B cell (primary cell): ENCODE measurements around the gene IQCF6. TPM values are rescaled to one million over a fixed set of nuclear protein-coding genes. Genes with fewer than 3 reads are reported as not detected.

ENCODE experiments used
- ATAC-seq: fragments of 200-7000 bp; cut with Tn5 transposase; one replicate; pipeline ENCODE4 v1.10.0; 2021; ENCODE audit warnings: low read depth, mild to moderate bottlenecking, moderate number of reproducible peaks, moderate library complexity
- CTCF ChIA-PET: fragments of 350-600 bp; sonication (Branson Sonifier 250); formaldehyde crosslinking; loops from one replicate; lab custom pipeline; 2021; ENCODE audit warnings: antibody characterized with exemption, inconsistent platforms; lab: Charles Lee
- POLR2A ChIA-PET: fragments of 350-600 bp; sonication (Branson Sonifier 250); formaldehyde crosslinking; loops from one replicate; lab custom pipeline; 2021; ENCODE audit warnings: antibody characterized with exemption; lab: Charles Lee
- DNase-seq: peaks from one replicate; pipeline ENCODE4 v3.0.0; 2013
- H2AFZ ChIP-seq: 2 replicates; pipeline ENCODE4 v1.6.1; 2012; ENCODE audit warnings: mild to moderate bottlenecking, low read depth, low read length; ENCODE audit not compliant: insufficient read depth, poor library complexity, severe bottlenecking
- H3K27ac ChIP-seq, 2 donors: 1 replicate in 1 of 2; 2 replicates in 1 of 2; pipeline ENCODE4 v1.5.1; 2012 to 2013; ENCODE audit warnings: low read length in 2 of 2, mild to moderate bottlenecking in 2 of 2, moderate library complexity in 1 of 2
- H3K27me3 ChIP-seq, 4 experiments: fragments of 200-600 bp in 1 of 4; sonication (generic) in 1 of 4; replicated peaks in 1 of 4; 1 replicate in 2 of 4; 2 replicates in 2 of 4; pipeline versions ENCODE4 v1.6.1 to v1.7.0; 2013 to 2016; ENCODE audit warnings: low read length in 3 of 4, mild to moderate bottlenecking in 2 of 4, mixed read lengths in 1 of 4, moderate library complexity in 1 of 4; ENCODE audit not compliant: insufficient read depth in 4 of 4, control insufficient read depth in 3 of 4; ENCODE audit errors: control extremely low read depth in 1 of 4
- H3K36me3 ChIP-seq, 2 experiments: replicated peaks in 1 of 2; 1 replicate in 1 of 2; 2 replicates in 1 of 2; pipeline versions ENCODE4 v1.6.1 to v1.7.1; 2013; ENCODE audit warnings: low read length in 1 of 2; ENCODE audit not compliant: insufficient read depth in 2 of 2, control insufficient read depth in 1 of 2; ENCODE audit errors: control extremely low read depth in 1 of 2, extremely low read depth in 1 of 2
- H3K4me1 ChIP-seq, 2 donors: fragments of 200-600 bp in 1 of 2; sonication (generic) in 1 of 2; 1 replicate in 1 of 2; 2 replicates in 1 of 2; pipeline versions ENCODE4 v1.5.1 to v1.6.1; 2013 to 2017; ENCODE audit warnings: low read length in 2 of 2; ENCODE audit not compliant: control insufficient read depth in 2 of 2, insufficient read depth in 2 of 2
- H3K4me2 ChIP-seq: replicated peaks from 2 replicates; pipeline ENCODE3; 2012; ENCODE audit warnings: mild to moderate bottlenecking, low read depth, low read length; ENCODE audit not compliant: poor library complexity, severe bottlenecking
- H3K4me3 ChIP-seq, 5 experiments: fragments of 200-600 bp in 1 of 5; sonication (generic) in 1 of 5; 1 replicate in 3 of 5; 2 replicates in 2 of 5; pipeline versions ENCODE4 v1.5.1 to v1.7.0; 2011 to 2016; ENCODE audit warnings: low read length in 4 of 5, mild to moderate bottlenecking in 4 of 5, low read depth in 2 of 5, control low read depth in 1 of 5, moderate library complexity in 1 of 5; ENCODE audit not compliant: insufficient read depth in 1 of 5; ENCODE audit errors: control extremely low read depth in 1 of 5, extremely low read depth in 1 of 5
- H3K79me2 ChIP-seq: fragments of 200-600 bp; sonication (generic); one replicate; pipeline ENCODE4 v1.6.0; 2016; ENCODE audit warnings: low read length; ENCODE audit not compliant: control insufficient read depth, insufficient read depth
- H3K9ac ChIP-seq: fragments of 200-600 bp; sonication (generic); 2 replicates; pipeline ENCODE4 v1.6.1; 2017; ENCODE audit warnings: mild to moderate bottlenecking, low read length, moderate library complexity
- H3K9me3 ChIP-seq, 3 donors: one replicate each; pipeline versions ENCODE4 v1.6.1 to v1.7.1; 2013; ENCODE audit warnings: low read length in 2 of 3; ENCODE audit not compliant: control insufficient read depth in 2 of 3, insufficient read depth in 1 of 3; ENCODE audit errors: control extremely low read depth in 1 of 3
- H4K20me1 ChIP-seq: 2 replicates; pipeline ENCODE4 v1.6.0; 2012; ENCODE audit warnings: mild to moderate bottlenecking, low read length; ENCODE audit not compliant: insufficient read depth, control insufficient read depth, poor library complexity, severe bottlenecking
- H3K27ac Mint-ChIP-seq: one replicate; pipeline ENCODE4 v1.8.0; 2021; ENCODE audit warnings: mixed read lengths
- H3K27me3 Mint-ChIP-seq: one replicate; pipeline ENCODE4 v1.8.0; 2021; ENCODE audit warnings: mixed read lengths
- H3K4me1 Mint-ChIP-seq: one replicate; pipeline ENCODE4 v1.8.0; 2021; ENCODE audit warnings: mixed read lengths
- H3K4me3 Mint-ChIP-seq: one replicate; pipeline ENCODE4 v1.8.0; 2021; ENCODE audit warnings: mixed read lengths
- H3K9me3 Mint-ChIP-seq: one replicate; pipeline ENCODE4 v1.8.0; 2022; ENCODE audit warnings: mixed read lengths; ENCODE audit not compliant: insufficient read depth
- EZH2 ChIP-seq: IDR thresholded peaks from 2 replicates; pipeline ENCODE4 v1.6.1; 2012; ENCODE audit warnings: borderline replicate concordance, low read depth, mild to moderate bottlenecking, moderate library complexity, low read length; ENCODE audit not compliant: insufficient read depth, poor library complexity, severe bottlenecking
- WGBS: methylation state at CpG from one replicate; pipeline ENCODE4 v1.1.5; 2013; ENCODE audit warnings: missing lambda C conversion rate; ENCODE audit not compliant: insufficient coverage; 5-methylcytosine and 5-hydroxymethylcytosine counted together
- intact Hi-C: fragments of 100-400 bp; cut with micrococcal nuclease; formaldehyde crosslinking; loops from one replicate; pipeline ENCODE4 v1.10.0; 2022
- polyA plus RNA-seq: library from polyadenylated mRNA; depleted of rRNA; stranded (reverse); fragments of >200 nt; gene quantifications from 2 replicates; pipeline ENCODE4 v1.2.3, GENCODE V29; 2012
- total RNA-seq, 2 donors: library from RNA; stranded (reverse); fragments of 120-200 nt in 1 of 2; gene quantifications; 1 replicate in 1 of 2; 2 replicates in 1 of 2; pipeline versions ENCODE4 v1.2.3 to v1.2.4, GENCODE V29; 2013 to 2022
- TF ChIP-seq, protein P1 (sequence below): fragments of 200-600 bp; IDR thresholded peaks from one replicate; pipeline ENCODE4 v1.8.0; 2022; ENCODE audit warnings: antibody characterized with exemption, mild to moderate bottlenecking

IQCF6 gene
- total and polyA plus RNA-seq, 2 donors (not counting 1 experiment from before 2014, with no cell fraction given) = not detected

DNA sequence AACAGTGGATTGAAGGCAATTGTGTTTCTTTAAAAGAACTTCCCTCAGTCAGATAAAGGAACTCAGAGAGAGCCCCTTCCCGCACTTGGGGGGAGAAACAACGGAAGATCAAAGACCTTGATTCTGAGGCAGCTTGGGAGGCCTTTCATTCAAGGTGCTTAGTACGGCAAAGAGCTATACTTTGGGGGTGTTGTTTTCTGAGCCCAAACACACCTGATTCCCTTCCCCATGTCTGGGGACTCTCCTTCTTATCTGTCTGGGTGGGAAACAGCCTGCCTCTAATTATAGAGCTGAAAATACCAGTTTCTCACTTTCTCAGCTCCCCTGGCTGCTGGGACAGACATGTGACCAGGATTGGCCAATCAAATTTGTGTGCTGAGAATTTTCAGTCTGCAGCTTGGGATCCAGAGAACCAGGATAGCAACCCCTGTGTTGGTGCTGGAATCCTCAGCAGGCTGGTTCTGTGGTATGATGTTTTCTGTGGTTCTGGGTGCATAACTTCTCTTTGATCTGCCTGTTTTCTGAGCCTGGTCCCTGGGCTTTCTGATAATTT, 19.4 kb upstream of the IQCF6 start:
- Histone ChIP-seq H4K20me1 (no peaks in the 10 kb centered on the region), H3K36me3 (no peaks in the 10 kb centered on the region), H2AFZ (no peak overlapping the region), H3K4me3 (no peak overlapping the region), H3K4me2 (no peak overlapping the region), H3K27me3 (peaks cover 0 to 11% (median 5%) of the 10 kb centered on the region in 4 experiments), H3K9me3 (no peaks in the 10 kb centered on the region), H3K27ac (no peak overlapping the region), H3K4me1 (no peaks in the 10 kb centered on the region), H3K9ac (no peak overlapping the region), H3K79me2 (no peaks in the 10 kb centered on the region)
- H3K4me1 Mint-ChIP-seq = no peaks in the 10 kb centered on the region
- H3K4me3 Mint-ChIP-seq = no peak overlapping the region
- TF ChIP-seq, protein P1, sequence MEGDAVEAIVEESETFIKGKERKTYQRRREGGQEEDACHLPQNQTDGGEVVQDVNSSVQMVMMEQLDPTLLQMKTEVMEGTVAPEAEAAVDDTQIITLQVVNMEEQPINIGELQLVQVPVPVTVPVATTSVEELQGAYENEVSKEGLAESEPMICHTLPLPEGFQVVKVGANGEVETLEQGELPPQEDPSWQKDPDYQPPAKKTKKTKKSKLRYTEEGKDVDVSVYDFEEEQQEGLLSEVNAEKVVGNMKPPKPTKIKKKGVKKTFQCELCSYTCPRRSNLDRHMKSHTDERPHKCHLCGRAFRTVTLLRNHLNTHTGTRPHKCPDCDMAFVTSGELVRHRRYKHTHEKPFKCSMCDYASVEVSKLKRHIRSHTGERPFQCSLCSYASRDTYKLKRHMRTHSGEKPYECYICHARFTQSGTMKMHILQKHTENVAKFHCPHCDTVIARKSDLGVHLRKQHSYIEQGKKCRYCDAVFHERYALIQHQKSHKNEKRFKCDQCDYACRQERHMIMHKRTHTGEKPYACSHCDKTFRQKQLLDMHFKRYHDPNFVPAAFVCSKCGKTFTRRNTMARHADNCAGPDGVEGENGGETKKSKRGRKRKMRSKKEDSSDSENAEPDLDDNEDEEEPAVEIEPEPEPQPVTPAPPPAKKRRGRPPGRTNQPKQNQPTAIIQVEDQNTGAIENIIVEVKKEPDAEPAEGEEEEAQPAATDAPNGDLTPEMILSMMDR = no peak
- no peak for TF ChIP-seq EZH2
- ChIA-PET POLR2A (no interaction called here), CTCF (interaction anchor here (0.6 to 7.4 kb wide), 6 partner anchors 12 to 1182 kb away, joined by 3 to 71 read pairs (median 3); partner anchors contain the start of gene DCAF1)
- intact Hi-C loops = loop anchor here (10.0 kb wide), 1 partner anchor 1184 kb away; the partner anchor contains the start of genes CISH and MAPKAPK3
- peaks cover 33% of the 10 kb centered on the region for H3K27me3 Mint-ChIP-seq
- DNase-seq (no peak), ATAC-seq (no peak)
- WGBS = 39% methylated on average over 2 of the region's 3 CpGs
- H3K27ac Mint-ChIP-seq = no peak overlapping the region
- no peaks in the 10 kb centered on the region for H3K9me3 Mint-ChIP-seq

DNA sequence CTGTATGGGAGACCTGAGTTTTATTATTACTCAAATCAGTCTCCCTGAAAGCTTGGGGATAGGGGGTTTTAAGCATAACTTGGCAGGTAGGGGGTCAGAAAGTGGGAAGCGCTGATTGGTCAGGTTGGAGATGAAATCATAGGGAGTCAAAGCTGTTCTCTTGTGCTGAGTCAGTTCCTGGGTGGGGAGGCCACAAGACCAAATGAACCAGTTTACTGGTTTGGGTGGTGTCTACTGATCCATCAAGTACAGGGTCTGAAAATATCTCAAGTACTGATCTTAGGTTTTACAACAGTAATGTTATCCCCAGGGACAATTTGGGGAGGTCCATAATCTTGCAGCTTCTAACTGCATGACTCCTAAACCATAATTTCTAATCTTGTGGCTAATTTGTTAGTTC, 17.8 kb upstream of the IQCF6 start:
- no peak overlapping the region for H2AFZ ChIP-seq
- H3K79me2 ChIP-seq = no peaks in the 10 kb centered on the region
- H3K9me3 Mint-ChIP-seq = no peaks in the 10 kb centered on the region
- ChIA-PET POLR2A (no interaction called here), CTCF (interaction anchor here (7.4 kb wide), 1 partner anchor 295 kb away, joined by 71 read pairs; the partner anchor contains the start of gene DCAF1)
- no peak overlapping the region for H3K4me3 Mint-ChIP-seq
- H3K4me1 ChIP-seq = no peaks in the 10 kb centered on the region
- no peak overlapping the region for H3K27ac Mint-ChIP-seq
- intact Hi-C loops = loop anchor here (10.0 kb wide), 1 partner anchor 1182 kb away; the partner anchor contains the start of genes CISH and MAPKAPK3
- DNase-seq (no peak), ATAC-seq (no peak)
- peaks cover 0 to 11% (median 4%) of the 10 kb centered on the region in 4 experiments for H3K27me3 ChIP-seq
- H3K36me3 ChIP-seq = no peaks in the 10 kb centered on the region
- no peak overlapping the region for H3K4me2 ChIP-seq
- H3K4me1 Mint-ChIP-seq = no peaks in the 10 kb centered on the region
- no peaks in the 10 kb centered on the region for H3K9me3 ChIP-seq
- 58% methylated on average over 1 of the region's 1 CpG for WGBS
- no peak overlapping the region for H3K9ac ChIP-seq
- peaks cover 29% of the 10 kb centered on the region for H3K27me3 Mint-ChIP-seq
- no peak overlapping the region for H3K27ac ChIP-seq
- no peak overlapping the region for H3K4me3 ChIP-seq
- TF ChIP-seq, protein P1 = no peak
- no peak for TF ChIP-seq EZH2
- H4K20me1 ChIP-seq = no peaks in the 10 kb centered on the region
